Gastroesophageal sphincter (tissue), 4 donors: Measurements from ENCODE around the gene ASTE1. TPM values are rescaled to one million over a fixed set of nuclear protein-coding genes. Genes with fewer than 3 reads are reported as not detected.
"Not testable (repeated sequence)": the region's sequence is repeated elsewhere in the genome, so short reads cannot be mapped to it uniquely, and the experiment has no call there.

Source experiments
- ATAC-seq: fragments of 150-250 bp; one replicate; pipeline ENCODE4 v1.9.1; 2016; ENCODE audit warnings: mild to moderate bottlenecking, moderate library complexity
- H3K27ac ChIP-seq, 4 donors: fragments of 200-600 bp; sonication (generic) in 3 of 4; 1 replicate in 3 of 4; 2 replicates in 1 of 4; pipeline ENCODE4 v1.5.1; 2016 to 2019
- H3K27me3 ChIP-seq: fragments of 200-600 bp; sonication (generic); one replicate; pipeline ENCODE4 v1.5.1; 2019
- H3K36me3 ChIP-seq, 2 donors: fragments of 200-600 bp; sonication (generic); one replicate each; pipeline ENCODE4 v1.5.1; 2019; ENCODE audit warnings: control low read depth in 1 of 2
- H3K4me1 ChIP-seq, 3 donors: fragments of 200-600 bp; sonication (generic); 1 replicate in 2 of 3; 2 replicates in 1 of 3; pipeline ENCODE4 v1.5.1; 2016 to 2019; ENCODE audit warnings: control low read depth in 2 of 3
- H3K4me3 ChIP-seq, 2 donors: fragments of 200-600 bp; sonication (generic); one replicate each; pipeline ENCODE4 v1.5.1; 2019; ENCODE audit warnings: mild to moderate bottlenecking in 1 of 2, moderate library complexity in 1 of 2
- H3K9me3 ChIP-seq, 3 donors: fragments of 200-600 bp; sonication (generic); one replicate each; pipeline ENCODE4 v1.5.1; 2017 to 2019; ENCODE audit warnings: control low read depth in 2 of 3
- EP300 ChIP-seq: sonication (generic); formaldehyde crosslinking; IDR thresholded peaks from one replicate; pipeline ENCODE4 v1.6.1; 2017; ENCODE audit warnings: antibody characterized with exemption, mild to moderate bottlenecking
- POLR2A ChIP-seq, 2 donors: fragments of 450-650 bp; IDR thresholded peaks; one replicate each; pipeline ENCODE4 v1.6.1; 2017; ENCODE audit warnings: antibody characterized with exemption in 2 of 2, mild to moderate bottlenecking in 2 of 2, moderate library complexity in 1 of 2
- POLR2AphosphoS5 ChIP-seq: sonication (generic); formaldehyde crosslinking; IDR thresholded peaks from one replicate; pipeline ENCODE4 v1.6.1; 2017; ENCODE audit warnings: antibody characterized with exemption
- WGBS, 2 donors: methylation state at CpG; one replicate each; pipeline ENCODE4 v1.1.5; 2018; ENCODE audit warnings: low coverage in 1 of 2; 5-methylcytosine and 5-hydroxymethylcytosine counted together
- total RNA-seq, 4 donors: library from RNA; depleted of rRNA; stranded (reverse); fragments of >200 nt; gene quantifications; one replicate each; pipeline ENCODE4 v1.1.0, GENCODE V29; 2016
- TF ChIP-seq, protein P1 (sequence below), 4 experiments: fragments of 200-600 bp in 2 of 4; fragments of 450-650 bp in 2 of 4; sonication (generic) in 1 of 4; IDR thresholded peaks; one replicate each; pipeline ENCODE4 v1.5.1; 2017 to 2019; ENCODE audit warnings: antibody characterized with exemption in 4 of 4, mild to moderate bottlenecking in 2 of 4, moderate library complexity in 2 of 4

The ASTE1 gene
- total RNA-seq, 4 donors from 2014 or later = 3.0 to 4.8 (median 4.0) TPM

DNA sequence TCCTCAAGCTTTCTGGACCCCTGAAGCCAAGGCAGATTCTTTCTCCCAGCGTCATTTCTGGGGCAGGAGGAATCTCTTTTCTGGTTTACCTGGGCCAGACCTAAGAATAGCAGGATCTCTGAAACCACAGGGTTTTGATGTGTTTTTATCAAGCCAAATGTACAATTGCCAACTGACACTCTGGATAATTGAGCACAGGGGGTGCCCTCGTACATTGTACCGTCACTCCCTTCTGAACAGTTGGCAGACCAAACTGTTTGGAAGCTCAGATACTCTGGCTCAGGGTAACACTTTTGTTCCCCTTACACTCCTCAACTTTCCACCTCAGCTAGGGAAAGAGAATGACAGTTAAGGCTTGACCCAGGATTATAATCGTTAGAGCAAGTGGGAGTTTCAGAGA, 49.9 kb downstream of the ASTE1 start:
- no peak for ATAC-seq
- no peaks in the 10 kb centered on the region for H3K4me1 ChIP-seq
- TF ChIP-seq, protein P1, sequence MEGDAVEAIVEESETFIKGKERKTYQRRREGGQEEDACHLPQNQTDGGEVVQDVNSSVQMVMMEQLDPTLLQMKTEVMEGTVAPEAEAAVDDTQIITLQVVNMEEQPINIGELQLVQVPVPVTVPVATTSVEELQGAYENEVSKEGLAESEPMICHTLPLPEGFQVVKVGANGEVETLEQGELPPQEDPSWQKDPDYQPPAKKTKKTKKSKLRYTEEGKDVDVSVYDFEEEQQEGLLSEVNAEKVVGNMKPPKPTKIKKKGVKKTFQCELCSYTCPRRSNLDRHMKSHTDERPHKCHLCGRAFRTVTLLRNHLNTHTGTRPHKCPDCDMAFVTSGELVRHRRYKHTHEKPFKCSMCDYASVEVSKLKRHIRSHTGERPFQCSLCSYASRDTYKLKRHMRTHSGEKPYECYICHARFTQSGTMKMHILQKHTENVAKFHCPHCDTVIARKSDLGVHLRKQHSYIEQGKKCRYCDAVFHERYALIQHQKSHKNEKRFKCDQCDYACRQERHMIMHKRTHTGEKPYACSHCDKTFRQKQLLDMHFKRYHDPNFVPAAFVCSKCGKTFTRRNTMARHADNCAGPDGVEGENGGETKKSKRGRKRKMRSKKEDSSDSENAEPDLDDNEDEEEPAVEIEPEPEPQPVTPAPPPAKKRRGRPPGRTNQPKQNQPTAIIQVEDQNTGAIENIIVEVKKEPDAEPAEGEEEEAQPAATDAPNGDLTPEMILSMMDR (IDR thresholded peaks at IDR 0.05) = no peak
- TF ChIP-seq POLR2A (IDR thresholded peaks at IDR 0.05) (no peak), EP300 (no peak), POLR2AphosphoS5 (no peak)
- H3K4me3 ChIP-seq = no peak overlapping the region
- H3K36me3 ChIP-seq = peaks cover 0 to 53% of the 10 kb centered on the region in 2 donors
- WGBS, 2 donors = 93% methylated on average over 3 of the region's 4 CpGs; no CpG with 5 or more reads in 1 of the 2 donors
- H3K9me3 ChIP-seq = no peaks in the 10 kb centered on the region
- H3K27ac ChIP-seq = no peak overlapping the region
- no peaks in the 10 kb centered on the region for H3K27me3 ChIP-seq

DNA sequence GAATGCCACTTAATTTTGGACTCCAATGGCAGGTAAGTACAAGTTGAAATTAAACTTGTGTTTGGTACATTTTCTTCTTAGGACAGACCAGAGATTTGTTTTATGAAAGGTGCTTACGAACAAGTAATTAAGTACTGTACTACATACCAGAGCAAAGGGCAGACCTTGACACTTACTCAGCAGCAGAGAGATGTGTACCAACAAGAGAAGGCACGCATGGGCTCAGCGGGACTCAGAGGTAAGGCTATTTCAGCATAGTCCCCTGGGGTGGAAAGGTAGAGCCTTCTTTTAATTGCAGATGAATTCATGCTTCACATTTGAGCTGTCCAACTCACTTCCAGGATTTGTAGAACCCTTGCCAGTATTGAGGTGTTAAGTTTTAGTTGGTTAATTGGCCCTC, 51.4 kb downstream of the ASTE1 start:
- no peak overlapping the region for H3K4me3 ChIP-seq
- no peaks in the 10 kb centered on the region for H3K4me1 ChIP-seq
- peaks cover 0 to 53% of the 10 kb centered on the region in 2 donors for H3K36me3 ChIP-seq
- TF ChIP-seq, protein P1 (IDR thresholded peaks at IDR 0.05) = no peak
- TF ChIP-seq POLR2AphosphoS5 = no peak
- no peak for TF ChIP-seq POLR2A (IDR thresholded peaks at IDR 0.05)
- no peak for TF ChIP-seq EP300
- WGBS, 2 donors = 94 to 100% methylated on average over 3 of the region's 3 CpGs
- ATAC-seq = no peak
- H3K27me3 ChIP-seq = no peaks in the 10 kb centered on the region
- H3K9me3 ChIP-seq = no peaks in the 10 kb centered on the region
- no peak overlapping the region for H3K27ac ChIP-seq

- WGBS, 2 donors = 95 to 100% methylated on average over 2 of the region's 2 CpGs
- TF ChIP-seq POLR2AphosphoS5 (no peak), EP300 (no peak), POLR2A (IDR thresholded peaks at IDR 0.05) (no peak)
- TF ChIP-seq, protein P1 (IDR thresholded peaks at IDR 0.05) = no peak
- H3K9me3 ChIP-seq = no peaks in the 10 kb centered on the region
- no peak overlapping the region for H3K27ac ChIP-seq
- peaks cover 0 to 60% of the 10 kb centered on the region in 2 donors for H3K36me3 ChIP-seq
- H3K4me3 ChIP-seq = no peak overlapping the region
- H3K4me1 ChIP-seq = no peaks in the 10 kb centered on the region
- H3K27me3 ChIP-seq = no peaks in the 10 kb centered on the region
- ATAC-seq = no peak
Observed at GRCh38 chr3:130974201-130974600, 52.4 kb downstream of the ASTE1 start.

GRCh38 chr3:130973406-130973805, 53.2 kb downstream of the ASTE1 start:
- WGBS, 2 donors = 85 to 92% methylated on average over 5 of the region's 5 CpGs
- Histone ChIP-seq H3K4me1 (no peaks in the 10 kb centered on the region), H3K27me3 (no peaks in the 10 kb centered on the region), H3K27ac (no peak overlapping the region), H3K36me3 (peaks cover 0 to 68% of the 10 kb centered on the region in 2 donors), H3K9me3 (no peaks in the 10 kb centered on the region), H3K4me3 (no peak overlapping the region)
- ATAC-seq = no peak
- TF ChIP-seq POLR2AphosphoS5 (no peak), EP300 (no peak), POLR2A (IDR thresholded peaks at IDR 0.05) (no peak)
- TF ChIP-seq, protein P1 (IDR thresholded peaks at IDR 0.05) = no peak

GRCh38 chr3:130972592-130972991, 54.0 kb downstream of the ASTE1 start:
- not testable (repeated sequence) for H3K27me3 ChIP-seq, H3K4me3 ChIP-seq, H3K9me3 ChIP-seq, ATAC-seq, H3K4me1 ChIP-seq, H3K27ac ChIP-seq
- no CpG with 5 or more reads among the region's 2 CpGs for WGBS, 2 donors
- H3K36me3 ChIP-seq = peaks cover 0 to 72% of the 10 kb centered on the region in 2 donors

DNA sequence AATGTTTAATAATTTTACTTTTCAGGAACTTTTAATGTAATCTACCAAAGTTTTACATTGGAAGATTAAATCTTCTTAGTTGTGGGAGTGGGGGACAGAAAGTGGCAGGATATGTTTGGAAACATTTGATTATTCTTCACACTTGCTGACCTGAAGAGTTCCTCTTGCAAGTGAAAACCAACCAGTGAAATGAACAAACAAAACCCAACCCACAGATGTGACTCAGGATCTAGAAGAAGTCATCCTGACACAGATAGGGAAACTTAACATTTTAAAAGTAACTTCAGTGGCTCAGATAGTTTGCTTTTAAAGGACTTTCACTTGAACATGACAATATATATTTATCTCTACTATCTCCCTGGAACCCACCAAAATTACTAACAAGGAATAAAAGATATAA, 55.4 kb downstream of the ASTE1 start:
- Histone ChIP-seq H3K9me3 (no peaks in the 10 kb centered on the region), H3K27me3 (no peaks in the 10 kb centered on the region), H3K4me1 (no peaks in the 10 kb centered on the region), H3K27ac (no peak overlapping the region), H3K4me3 (no peak overlapping the region), H3K36me3 (peaks cover 0 to 70% of the 10 kb centered on the region in 2 donors)
- no peak for ATAC-seq
- TF ChIP-seq EP300 = no peak
- no peak for TF ChIP-seq POLR2AphosphoS5
- TF ChIP-seq, protein P1 (IDR thresholded peaks at IDR 0.05) = no peak
- no peak for TF ChIP-seq POLR2A (IDR thresholded peaks at IDR 0.05)
